ENCODE results near the gene C2orf49. TPM values are rescaled to one million over a fixed set of nuclear protein-coding genes. Genes with fewer than 3 reads are reported as not detected.
A peak's percentile ranks its signal among the peaks of the same experiment; 100 is the strongest.

C2orf49 gene
- total and polyA plus RNA-seq, 2 of the 8 experiments (the other 6 are each of a cell fraction or from before 2014, with no cell fraction given): 5.6 to 19.9 TPM

DNA sequence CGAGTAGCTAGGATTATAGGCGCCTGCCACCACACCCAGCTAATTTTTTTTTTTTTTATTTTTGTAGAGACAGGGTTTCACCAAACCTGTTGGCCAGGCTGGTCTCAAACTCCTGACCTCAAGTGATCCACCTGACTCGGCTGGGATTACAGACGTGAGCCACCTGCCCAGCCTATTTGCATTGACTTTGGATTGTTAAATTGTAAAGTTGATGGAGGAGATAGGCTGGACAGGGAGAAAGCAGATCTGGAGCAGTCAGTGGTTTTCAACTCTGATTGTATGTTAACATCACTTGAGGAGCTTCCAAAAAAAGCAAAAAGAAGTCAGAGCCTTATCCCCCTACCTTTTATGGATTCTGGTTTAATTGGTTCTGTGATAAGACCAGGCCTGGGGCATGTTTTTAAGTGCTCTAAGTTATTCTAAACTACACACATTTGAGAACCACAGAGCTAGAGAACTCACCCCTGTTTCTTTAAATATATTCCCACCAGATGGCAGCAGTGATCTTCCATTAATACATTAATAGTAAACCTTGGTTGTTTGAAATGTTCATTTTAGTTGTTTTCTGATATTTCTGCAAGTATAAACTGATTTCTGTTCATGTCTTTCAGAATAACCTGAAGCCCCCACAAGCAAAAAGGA lies 7.5 kb downstream of the C2orf49 start:
- Histone ChIP-seq H3K79me1 (ENCODE audit: low read depth, low read length) (no peaks in the 10 kb centered on the region), H2BK120ac (replicated peaks; ENCODE audit: low read depth, low read length) (no peak overlapping the region), H3K18ac (ENCODE audit: extremely low read depth, low read length) (no peak overlapping the region), H4K5ac (ENCODE audit: insufficient read length, low read depth, low read length) (no peak overlapping the region), H3K9me3 (ENCODE audit: insufficient read depth in 2 of 2, low read depth in 1 of 2, low read length in 1 of 2) (no peaks in the 10 kb centered on the region), H3K23ac (ENCODE audit: insufficient read length) (no peak overlapping the region), H3K56ac (replicated peaks; ENCODE audit: insufficient read length, low read depth, low read length) (no peak overlapping the region), H3K27me3 (replicated peaks in 1 of 4; ENCODE audit: control insufficient read depth in 3 of 4, extremely low read depth in 1 of 4, insufficient read depth in 3 of 4, low read length in 3 of 4) (no peaks in the 10 kb centered on the region), H3K36me3 (ENCODE audit: control insufficient read depth in 2 of 4, insufficient read depth in 4 of 4, low read length in 3 of 4) (peaks cover 14 to 87% (median 52%) of the 10 kb centered on the region in 4 experiments; a peak in 7 of 8 replicates), H2BK20ac (ENCODE audit: low read length) (no peak overlapping the region), H3K9ac (replicated peaks in 1 of 4; ENCODE audit: extremely low read depth in 1 of 4, low read depth in 3 of 4, low read length in 3 of 4) (no peak overlapping the region), H4K8ac (ENCODE audit: extremely low read depth, insufficient read depth, low read length) (no peak overlapping the region), H2BK5ac (ENCODE audit: low read depth, low read length) (no peak overlapping the region), H3K4me2 (ENCODE audit: insufficient read depth in 1 of 2, low read depth in 2 of 2, low read length in 2 of 2) (no peak overlapping the region), H3K27ac (ENCODE audit: low read depth, low read length) (no peak overlapping the region), H2AK5ac (ENCODE audit: low read depth, low read length) (no peak overlapping the region), H2BK12ac (ENCODE audit: low read depth, low read length) (no peak overlapping the region), H3K79me2 (ENCODE audit: control insufficient read depth in 1 of 2, insufficient read depth in 2 of 2, low read length in 2 of 2) (peaks cover 0 to 12% of the 10 kb centered on the region in 2 experiments; a peak in 2 of 4 replicates), H4K91ac (replicated peaks; ENCODE audit: insufficient read length, low read length) (no peak overlapping the region), H3K14ac (ENCODE audit: insufficient read length) (no peak overlapping the region), H3K4me3 (ENCODE audit: extremely low read depth in 1 of 4, insufficient read depth in 2 of 4, low read depth in 3 of 4, low read length in 4 of 4) (no peak overlapping the region), H4K20me1 (replicated peaks in 1 of 2; ENCODE audit: control insufficient read depth in 1 of 2, insufficient read depth in 2 of 2, low read length in 2 of 2) (peaks cover 0 to 1% of the 10 kb centered on the region in 2 experiments), H2BK15ac (ENCODE audit: low read length) (no peak overlapping the region), H2AFZ (ENCODE audit: low read length) (no peak overlapping the region), H3K4me1 (replicated peaks in 1 of 4; ENCODE audit: control insufficient read depth in 3 of 4, insufficient read depth in 4 of 4, low read length in 3 of 4) (no peaks in the 10 kb centered on the region), H3K4ac (replicated peaks; ENCODE audit: insufficient read length, low read depth, low read length) (no peak overlapping the region), H3K23me2 (ENCODE audit: low read depth, low read length) (no peaks in the 10 kb centered on the region)
- FAIRE-seq (no peak), DNase-seq (ENCODE audit: low read depth in 1 of 2, low spot score in 2 of 2) (no peak)
- CTCF ChIA-PET (ENCODE audit: partially characterized antibody): interaction anchor here (0.6 to 2.7 kb wide), 9 partner anchors 11 to 177 kb away, joined by 3 to 20 read pairs (median 5); partner anchors contain the start of gene TGFBRAP1
- TF ChIP-seq RAD21 (IDR thresholded peaks at IDR 0.05 in 1 of 2, conservative IDR thresholded peaks at IDR 0.05 in 1 of 2; ENCODE audit: low read depth in 2 of 2, low read length in 2 of 2) (peak in 1 of 2 experiments; percentile 24; a peak in 2 of 4 replicates), CTCF (IDR thresholded peaks at IDR 0.05; ENCODE audit: control extremely low read depth in 1 of 3, insufficient read depth in 1 of 3, low read depth in 1 of 3, low read length in 3 of 3) (no peak)
- 89% methylated on average over 4 of the region's 4 CpGs; no CpG with 5 or more reads in 1 of the 2 experiments for WGBS, 2 experiments (ENCODE audit: extremely low coverage in 1 of 2, insufficient coverage in 1 of 2, insufficient read length in 1 of 2, insufficient replicate concordance in 2 of 2, low coverage in 1 of 2, low lambda C conversion rate in 2 of 2, missing lambda C conversion rate in 1 of 2)
- POLR2A ChIA-PET (ENCODE audit: partially characterized antibody): interaction anchor here (1.0 to 1.7 kb wide), 3 partner anchors 11 to 20 kb away, joined by 3 to 5 read pairs (median 4); partner anchors contain the start of gene TGFBRAP1

Data from H1 (cell line).